GM12892 (cell line): ENCODE measurements around the gene CNDP1.

ENCODE experiments used
- POLR2A ChIP-seq: IDR thresholded peaks from 2 replicates; pipeline ENCODE4 v1.6.1; 2011; ENCODE audit warnings: low read depth, low read length, control low read depth
- POLR2AphosphoS5 ChIP-seq: IDR thresholded peaks from 2 replicates; pipeline ENCODE4 v1.6.1; 2011; ENCODE audit warnings: low read depth, low read length, control low read depth

DNA sequence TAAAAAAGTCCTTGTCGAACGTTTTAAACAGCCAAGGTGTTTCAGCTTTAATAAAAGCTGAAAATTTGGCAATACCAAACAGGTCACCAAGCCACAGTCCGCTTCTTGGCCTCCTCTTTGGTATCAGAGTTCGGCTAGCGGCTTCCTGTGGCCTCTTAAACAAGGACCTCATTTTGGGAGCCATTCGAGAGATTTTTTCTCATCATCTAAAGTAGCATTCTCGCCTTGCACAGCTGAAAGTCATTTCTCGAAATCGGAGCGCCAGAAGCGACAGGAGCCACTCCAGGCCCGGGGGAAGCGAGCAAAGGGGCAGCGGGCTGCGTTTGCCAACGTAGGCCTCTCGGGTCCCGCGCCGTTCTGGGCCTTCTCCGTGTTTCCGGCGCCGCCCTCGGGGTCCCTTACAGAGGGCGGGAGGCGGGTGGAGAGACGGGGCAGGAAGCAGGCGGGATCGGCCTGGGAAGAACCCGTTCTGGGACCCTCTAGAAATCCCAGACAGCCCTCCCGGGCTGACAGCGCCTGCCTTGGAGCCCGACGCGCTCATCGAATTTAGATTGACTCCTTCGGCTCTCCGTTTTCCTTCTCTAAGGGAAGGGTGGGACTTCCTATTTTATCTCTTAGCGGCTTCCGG, 62.8 kb downstream of the CNDP1 start:
- TF ChIP-seq POLR2AphosphoS5 (0 out of 2 replicates have a peak, but pooled peaks have one; percentile 69), POLR2A (peak; percentile 52; the same call in 1 of the 2 replicates)
